Breast epithelium (tissue), 3 donors: ENCODE data around the gene VPS51.

Experiments used
- POLR2A ChIP-seq: fragments of 450-650 bp; IDR thresholded peaks from one replicate; pipeline ENCODE4 v1.6.1; 2016; ENCODE audit warnings: antibody characterized with exemption, mild to moderate bottlenecking, moderate library complexity
- TF ChIP-seq, protein P1 (sequence below), 3 donors: fragments of 450-650 bp; IDR thresholded peaks; one replicate each; pipeline ENCODE4 v1.5.1; 2016 to 2017; ENCODE audit warnings: antibody characterized with exemption in 3 of 3, mild to moderate bottlenecking in 3 of 3, moderate library complexity in 3 of 3

DNA sequence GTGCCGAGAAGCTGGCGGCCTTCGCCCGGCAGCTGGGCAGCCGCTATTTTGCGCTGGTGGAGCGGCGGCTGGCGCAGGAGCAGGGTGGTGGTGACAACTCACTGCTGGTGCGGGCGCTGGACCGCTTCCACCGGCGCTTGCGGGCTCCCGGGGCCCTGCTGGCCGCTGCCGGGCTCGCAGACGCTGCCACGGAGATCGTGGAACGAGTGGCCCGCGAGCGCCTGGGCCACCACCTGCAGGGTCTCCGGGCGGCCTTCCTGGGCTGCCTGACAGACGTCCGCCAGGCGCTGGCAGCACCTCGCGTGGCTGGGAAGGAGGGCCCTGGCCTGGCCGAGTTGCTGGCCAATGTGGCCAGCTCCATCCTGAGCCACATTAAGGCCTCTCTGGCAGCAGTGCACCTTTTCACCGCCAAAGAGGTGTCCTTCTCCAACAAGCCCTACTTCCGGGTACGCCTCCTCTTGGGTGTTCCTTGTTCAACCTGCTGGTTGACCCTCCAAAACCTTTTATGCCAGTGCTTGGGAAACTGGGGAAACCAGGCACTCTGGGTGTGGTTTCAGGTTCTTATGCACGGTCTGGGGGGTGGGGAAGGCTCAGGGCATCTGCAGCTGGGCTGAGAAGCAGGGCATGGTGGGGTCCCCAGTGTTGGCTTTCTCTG is 12.6 kb downstream of the VPS51 start:
- TF ChIP-seq POLR2A: no peak
- TF ChIP-seq, protein P1, sequence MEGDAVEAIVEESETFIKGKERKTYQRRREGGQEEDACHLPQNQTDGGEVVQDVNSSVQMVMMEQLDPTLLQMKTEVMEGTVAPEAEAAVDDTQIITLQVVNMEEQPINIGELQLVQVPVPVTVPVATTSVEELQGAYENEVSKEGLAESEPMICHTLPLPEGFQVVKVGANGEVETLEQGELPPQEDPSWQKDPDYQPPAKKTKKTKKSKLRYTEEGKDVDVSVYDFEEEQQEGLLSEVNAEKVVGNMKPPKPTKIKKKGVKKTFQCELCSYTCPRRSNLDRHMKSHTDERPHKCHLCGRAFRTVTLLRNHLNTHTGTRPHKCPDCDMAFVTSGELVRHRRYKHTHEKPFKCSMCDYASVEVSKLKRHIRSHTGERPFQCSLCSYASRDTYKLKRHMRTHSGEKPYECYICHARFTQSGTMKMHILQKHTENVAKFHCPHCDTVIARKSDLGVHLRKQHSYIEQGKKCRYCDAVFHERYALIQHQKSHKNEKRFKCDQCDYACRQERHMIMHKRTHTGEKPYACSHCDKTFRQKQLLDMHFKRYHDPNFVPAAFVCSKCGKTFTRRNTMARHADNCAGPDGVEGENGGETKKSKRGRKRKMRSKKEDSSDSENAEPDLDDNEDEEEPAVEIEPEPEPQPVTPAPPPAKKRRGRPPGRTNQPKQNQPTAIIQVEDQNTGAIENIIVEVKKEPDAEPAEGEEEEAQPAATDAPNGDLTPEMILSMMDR (IDR thresholded peaks at IDR 0.05): no peak
